ENCODE results near the gene P2RX1.

- TF ChIP-seq GATA2 (IDR thresholded peaks at IDR 0.05; ENCODE audit: low read depth, low read length) (no peak), GATA3 (IDR thresholded peaks at IDR 0.05; ENCODE audit: low read depth, low read length) (no peak)
These were observed at the start of gene P2RX1 for GRCh38 chr17:3915995-3916696.

Data from SH-SY5Y (cell line).